GM12801 (cell line): ENCODE data around the gene RABL3.

Source experiments
- CTCF ChIP-seq: IDR thresholded peaks from one replicate; pipeline ENCODE4 v1.5.1; 2011; ENCODE audit warnings: control low read depth; ENCODE audit not compliant: insufficient read length; ENCODE audit errors: extremely low read depth

The RABL3 gene

DNA sequence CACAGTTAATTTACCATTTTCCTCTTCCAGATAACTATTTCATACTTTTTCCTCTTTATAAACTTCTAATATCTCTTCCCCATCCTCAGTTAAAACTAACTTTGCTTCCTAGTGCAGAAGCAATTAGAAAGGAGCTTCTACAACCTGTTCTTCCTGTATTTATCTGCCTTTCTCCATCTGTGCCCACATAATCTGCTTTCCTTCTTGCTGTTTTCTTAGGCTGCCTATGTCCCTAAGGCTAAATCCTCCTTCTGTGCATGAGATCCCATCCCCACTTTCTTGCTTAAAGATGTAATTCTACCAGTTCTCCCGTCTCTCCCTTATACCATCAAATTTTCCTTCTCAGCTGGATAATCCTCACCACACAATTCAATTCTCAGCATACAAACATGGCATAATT is 31.9 kb downstream of the RABL3 start:
- TF ChIP-seq CTCF = no peak

- TF ChIP-seq CTCF = no peak
Observed at GRCh38 chr3:120708408-120708807, 33.9 kb downstream of the RABL3 start.

- no peak for TF ChIP-seq CTCF
Observed at GRCh38 chr3:120706950-120707349, 35.4 kb downstream of the RABL3 start.

DNA sequence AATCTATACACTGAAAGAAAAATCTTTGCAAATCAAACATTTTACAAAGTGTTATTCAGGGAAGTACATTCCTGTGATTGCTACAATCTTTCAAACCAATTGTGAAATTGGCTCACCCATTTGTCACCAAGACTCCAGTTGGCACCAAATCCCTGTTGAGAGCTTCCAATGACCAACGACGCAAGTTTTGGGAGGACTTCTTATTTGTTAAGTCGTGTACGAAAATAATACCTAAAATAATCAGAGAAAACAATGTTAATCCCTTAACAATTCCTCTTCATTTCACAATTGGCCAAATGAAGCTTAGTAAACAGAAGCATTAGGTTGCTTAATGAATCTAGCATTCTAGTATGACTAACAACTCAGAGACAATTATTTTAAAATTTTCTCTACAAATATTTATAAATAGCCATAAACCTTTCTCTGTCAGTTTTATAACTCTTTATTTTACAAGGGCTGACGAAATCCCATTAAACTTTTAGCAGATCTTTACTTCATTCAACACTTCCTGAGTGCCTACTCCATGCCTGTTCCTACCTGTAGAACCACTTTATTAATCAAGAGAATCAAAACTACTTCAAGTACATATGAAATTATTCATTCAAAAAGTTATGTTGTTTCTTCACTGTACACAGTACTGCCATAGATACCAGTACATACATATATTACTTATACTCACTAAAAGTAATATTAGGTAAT is 36.3 kb downstream of the RABL3 start:
- TF ChIP-seq CTCF = no peak

GRCh38 chr3:120699333-120699732 is 43.0 kb downstream of the RABL3 start:
- no peak for TF ChIP-seq CTCF

DNA sequence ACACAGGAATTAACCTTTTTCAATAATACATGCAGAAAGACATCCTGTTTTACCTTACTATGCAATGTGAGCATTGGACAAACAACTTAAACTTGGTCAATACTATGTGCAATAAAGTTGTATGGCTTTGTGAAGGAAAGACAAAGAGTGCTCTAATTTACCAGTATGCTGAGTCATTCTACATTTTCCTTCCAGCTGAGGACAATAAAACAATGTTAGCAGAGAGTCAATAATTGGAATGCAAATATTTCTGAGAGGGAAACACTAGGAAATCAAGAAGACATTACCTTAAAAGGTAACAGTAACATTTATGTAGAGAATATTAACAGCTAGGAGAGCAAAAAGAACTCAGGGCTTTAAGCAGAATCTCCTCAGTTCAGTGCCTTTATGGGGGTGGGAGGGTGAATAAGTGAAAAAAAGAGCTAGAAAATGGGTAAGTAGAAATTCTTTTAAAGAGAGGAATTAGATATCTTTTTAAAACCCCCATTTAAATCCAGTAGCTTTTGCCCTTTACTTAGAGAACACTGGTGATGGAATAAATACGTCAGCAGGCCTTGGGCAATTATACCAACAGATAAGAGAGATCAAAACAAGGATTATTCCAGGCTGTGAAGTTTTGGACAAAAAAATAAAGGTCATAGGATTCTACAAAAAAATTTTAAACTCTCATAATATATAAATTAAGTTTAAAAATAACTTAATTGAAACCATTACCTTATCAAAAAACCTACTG is 48.7 kb downstream of the RABL3 start:
- no peak for TF ChIP-seq CTCF

DNA sequence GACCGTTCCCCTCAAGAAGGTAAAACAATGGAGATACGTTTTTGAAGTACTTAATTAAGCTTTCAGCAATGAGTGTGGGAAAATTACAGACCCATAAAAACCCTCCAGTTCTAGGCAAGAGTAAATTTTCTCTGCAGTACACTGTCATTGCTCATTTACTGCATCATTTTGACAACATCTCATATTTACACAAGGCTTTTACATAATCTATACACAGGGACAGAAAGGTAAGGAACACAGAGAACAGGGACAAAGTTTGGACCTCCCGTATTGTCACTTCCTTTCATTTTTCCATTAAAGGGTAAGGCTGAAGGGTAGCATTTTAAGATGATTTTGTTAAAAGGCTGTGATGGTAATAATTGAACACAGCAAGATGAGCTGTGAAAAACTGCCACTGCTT is 52.9 kb downstream of the RABL3 start:
- TF ChIP-seq CTCF = no peak
